OCI-LY7 (cell line): ENCODE data around the gene ANO4. TPM values are rescaled to one million over a fixed set of nuclear protein-coding genes. Genes with fewer than 3 reads are reported as not detected.

Experiments used
- BruUV-seq: library from RNA; stranded (reverse); fragments of 400-500 nt; replicated peaks from 2 replicates; lab custom pipeline; 2021; lab: Mats Ljungman, UMichigan
- CTCF ChIA-PET: fragments of 300-600 bp; sonication (Branson Sonifier 250); formaldehyde crosslinking; loops from one replicate; lab custom pipeline; 2022; ENCODE audit warnings: antibody characterized with exemption; ENCODE audit not compliant: unreplicated experiment; lab: Charles Lee
- POLR2A ChIA-PET: fragments of 300-600 bp; sonication (Branson Sonifier 250); formaldehyde crosslinking; loops from one replicate; lab custom pipeline; 2022; ENCODE audit warnings: antibody characterized with exemption; lab: Charles Lee
- DNase-seq: peaks from one replicate; pipeline ENCODE4 v3.0.0-alpha.2; 2015; ENCODE audit warnings: low spot score
- H2AFZ ChIP-seq: fragments of 200-600 bp; sonication (generic), shearing (Covaris generic); 2 replicates; pipeline ENCODE4 v1.6.1; 2014; ENCODE audit warnings: mild to moderate bottlenecking, antibody characterized with exemption, low read length, moderate library complexity
- H3K27ac ChIP-seq: fragments of 200-600 bp; sonication (generic); 2 replicates; pipeline ENCODE4 v1.5.1; 2014; ENCODE audit warnings: mixed run types, low read depth, mild to moderate bottlenecking, moderate library complexity, low read length, inconsistent platforms; ENCODE audit not compliant: poor library complexity, severe bottlenecking
- H3K36me3 ChIP-seq: fragments of 200-600 bp; sonication (generic); 2 replicates; pipeline ENCODE4 v1.6.1; 2014; ENCODE audit warnings: mild to moderate bottlenecking, antibody characterized with exemption, low read length, moderate library complexity, mixed read lengths; ENCODE audit not compliant: insufficient read depth
- H3K4me1 ChIP-seq: fragments of 200-600 bp; sonication (generic); 2 replicates; pipeline ENCODE4 v1.5.1; 2014; ENCODE audit warnings: mild to moderate bottlenecking, low read length; ENCODE audit not compliant: insufficient read depth, poor library complexity, severe bottlenecking
- H3K4me2 ChIP-seq: fragments of 200-600 bp; sonication (generic); 2 replicates; pipeline ENCODE4 v1.6.1; 2014; ENCODE audit warnings: mild to moderate bottlenecking, low read length
- H3K4me3 ChIP-seq: fragments of 200-600 bp; sonication (generic); 2 replicates; pipeline ENCODE4 v1.5.1; 2014; ENCODE audit warnings: mild to moderate bottlenecking, low read depth, low read length; ENCODE audit not compliant: poor library complexity, severe bottlenecking
- H3K79me2 ChIP-seq: fragments of 200-600 bp; sonication (generic); 2 replicates; pipeline ENCODE4 v1.6.1; 2016; ENCODE audit warnings: low read depth, mild to moderate bottlenecking, low read length, moderate library complexity, mixed read lengths; ENCODE audit not compliant: insufficient read depth
- H3K9me2 ChIP-seq: fragments of 200-600 bp; sonication (generic); 2 replicates; pipeline ENCODE4 v1.6.1; 2016; ENCODE audit warnings: mild to moderate bottlenecking, low read length, mixed read lengths; ENCODE audit not compliant: insufficient read depth
- H3K9me3 ChIP-seq: fragments of 200-600 bp; sonication (generic); 2 replicates; pipeline ENCODE4 v1.6.1; 2014; ENCODE audit warnings: mild to moderate bottlenecking, mixed run types, low read length, mixed read lengths
- H4K20me1 ChIP-seq: fragments of 200-600 bp; sonication (generic); 2 replicates; pipeline ENCODE4 v1.6.1; 2014; ENCODE audit warnings: mild to moderate bottlenecking, antibody characterized with exemption, low read length, moderate library complexity, mixed read lengths; ENCODE audit not compliant: insufficient read depth
- CTCF ChIP-seq: fragments of 200-600 bp; sonication (generic); conservative IDR thresholded peaks from 2 replicates; pipeline ENCODE4 v1.5.1; 2014; ENCODE audit warnings: mild to moderate bottlenecking, antibody characterized with exemption, low read length, moderate library complexity, mixed read lengths
- EZH2phosphoT487 ChIP-seq: fragments of 200-600 bp; sonication (generic); IDR thresholded peaks from 2 replicates; pipeline ENCODE4 v1.6.1; 2018; ENCODE audit warnings: low read depth, borderline replicate concordance, mild to moderate bottlenecking, mixed run types, antibody characterized with exemption, low read length, moderate library complexity, mixed read lengths
- intact Hi-C: fragments of 100-400 bp; cut with micrococcal nuclease; formaldehyde crosslinking; loops from one replicate; pipeline ENCODE4 v1.10.0; 2022; ENCODE audit not compliant: unreplicated experiment
- total RNA-seq, 2 experiments: library from RNA; depleted of rRNA in 1 of 2; stranded (reverse); fragments of >200 nt in 1 of 2; shearing (Covaris generic) in 1 of 2; gene quantifications; 2 replicates each; pipeline ENCODE4 v1.2.3, GENCODE V29; 2014 to 2022

ANO4 gene
- total RNA-seq, 2 experiments from 2014 or later, result not detected

- Histone ChIP-seq H4K20me1 (no peaks in the 10 kb centered on the region), H3K27ac (no peak overlapping the region), H3K79me2 (no peaks in the 10 kb centered on the region), H3K4me3 (no peak overlapping the region), H2AFZ (no peak overlapping the region), H3K9me3 (no peaks in the 10 kb centered on the region), H3K4me2 (no peak overlapping the region), H3K36me3 (no peaks in the 10 kb centered on the region), H3K4me1 (no peaks in the 10 kb centered on the region), H3K9me2 (no peaks in the 10 kb centered on the region)
- no TSS peak for BruUV-seq
- ChIA-PET CTCF (no interaction called here), POLR2A (no interaction called here)
- no peak for DNase-seq
- intact Hi-C loops, result no loop called here
- TF ChIP-seq CTCF, result no peak
- no peak for TF ChIP-seq EZH2phosphoT487
Observed at GRCh38 chr12:100980856-100981255, 186.3 kb downstream of the ANO4 start.

- Histone ChIP-seq H4K20me1 (no peaks in the 10 kb centered on the region), H3K9me2 (no peaks in the 10 kb centered on the region), H3K4me1 (peaks cover 5% of the 10 kb centered on the region), H3K9me3 (no peaks in the 10 kb centered on the region), H2AFZ (no peak overlapping the region), H3K27ac (no peak overlapping the region), H3K79me2 (no peaks in the 10 kb centered on the region), H3K36me3 (no peaks in the 10 kb centered on the region), H3K4me2 (no peak overlapping the region), H3K4me3 (no peak overlapping the region)
- BruUV-seq, result no TSS peak
- intact Hi-C loops, result no loop called here
- ChIA-PET CTCF (interaction anchor here (0.7 kb wide), 1 partner anchor 1927 kb away, joined by 3 read pairs; no protein-coding TSS in a partner anchor), POLR2A (no interaction called here)
- TF ChIP-seq EZH2phosphoT487, result no peak
- TF ChIP-seq CTCF, result no peak
- DNase-seq, result no peak
Observed at GRCh38 chr12:100982511-100983183, 188.1 kb downstream of the ANO4 start.

GRCh38 chr12:100984796-100985195 lies 190.2 kb downstream of the ANO4 start:
- no peak overlapping the region for H2AFZ ChIP-seq
- no peak overlapping the region for H3K4me2 ChIP-seq
- BruUV-seq, result no TSS peak
- H3K4me3 ChIP-seq, result no peak overlapping the region
- no peak overlapping the region for H3K27ac ChIP-seq
- DNase-seq, result no peak
- H4K20me1 ChIP-seq, result no peaks in the 10 kb centered on the region
- CTCF ChIA-PET, result no interaction called here
- TF ChIP-seq EZH2phosphoT487 (no peak), CTCF (no peak)
- H3K9me3 ChIP-seq, result no peaks in the 10 kb centered on the region
- no peaks in the 10 kb centered on the region for H3K36me3 ChIP-seq
- intact Hi-C loops, result no loop called here
- no peaks in the 10 kb centered on the region for H3K79me2 ChIP-seq
- H3K9me2 ChIP-seq, result no peaks in the 10 kb centered on the region
- POLR2A ChIA-PET, result interaction anchor here (0.7 kb wide), 1 partner anchor 429 kb away, joined by 3 read pairs; no protein-coding TSS in a partner anchor
- H3K4me1 ChIP-seq, result peaks cover 13% of the 10 kb centered on the region
